Measurements from ENCODE around the gene RSRC1. TPM values are rescaled to one million over a fixed set of nuclear protein-coding genes. Genes with fewer than 3 reads are reported as not detected.

Gene RSRC1
- total and polyA plus RNA-seq, 2 of the 8 experiments (the other 6 are each of a cell fraction or from before 2014, with no cell fraction given), result 2.0 to 27.9 TPM

DNA sequence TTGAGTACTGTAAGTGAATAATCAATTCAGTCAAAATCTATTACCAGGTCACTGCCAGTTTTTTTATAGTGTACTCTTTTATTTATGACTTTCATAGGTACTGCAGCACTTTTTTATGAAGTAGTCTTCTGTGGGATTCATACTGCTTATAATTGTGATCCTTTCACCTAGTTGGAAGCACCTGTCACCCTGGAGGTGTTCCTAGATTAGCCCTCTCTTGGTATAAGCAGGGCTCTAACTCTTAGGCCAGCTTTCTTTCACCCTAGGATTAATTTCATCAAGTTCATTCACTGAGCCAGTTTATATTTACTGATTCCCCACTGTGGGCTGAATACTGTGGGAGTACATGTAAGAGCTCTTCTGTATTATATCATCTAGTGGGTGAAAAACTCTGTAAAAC is 395.2 kb downstream of the RSRC1 start:
- no peak overlapping the region for H3K9ac ChIP-seq (replicated peaks in 1 of 4; ENCODE audit: extremely low read depth in 1 of 4, low read depth in 3 of 4, low read length in 3 of 4)
- H3K79me1 ChIP-seq (ENCODE audit: low read depth, low read length), result no peaks in the 10 kb centered on the region
- no peak overlapping the region for H2AFZ ChIP-seq (ENCODE audit: low read length)
- no peak overlapping the region for H3K23ac ChIP-seq (ENCODE audit: insufficient read length)
- CTCF ChIA-PET (ENCODE audit: partially characterized antibody), result no interaction called here
- no peak overlapping the region for H2AK5ac ChIP-seq (ENCODE audit: low read depth, low read length)
- no peak overlapping the region for H4K5ac ChIP-seq (ENCODE audit: insufficient read length, low read depth, low read length)
- H3K23me2 ChIP-seq (ENCODE audit: low read depth, low read length), result no peaks in the 10 kb centered on the region
- POLR2A ChIA-PET (ENCODE audit: partially characterized antibody), result no interaction called here
- no peaks in the 10 kb centered on the region for H4K20me1 ChIP-seq (replicated peaks in 1 of 2; ENCODE audit: control insufficient read depth in 1 of 2, insufficient read depth in 2 of 2, low read length in 2 of 2)
- no peak for FAIRE-seq
- H3K36me3 ChIP-seq (ENCODE audit: control insufficient read depth in 2 of 4, insufficient read depth in 4 of 4, low read length in 3 of 4), result no peaks in the 10 kb centered on the region
- H2BK5ac ChIP-seq (ENCODE audit: low read depth, low read length), result no peak overlapping the region
- no peak for DNase-seq (ENCODE audit: low read depth in 1 of 2, low spot score in 2 of 2)
- no peak overlapping the region for H2BK12ac ChIP-seq (ENCODE audit: low read depth, low read length)
- no peaks in the 10 kb centered on the region for H3K27me3 ChIP-seq (replicated peaks in 1 of 4; ENCODE audit: control insufficient read depth in 3 of 4, extremely low read depth in 1 of 4, insufficient read depth in 3 of 4, low read length in 3 of 4)
- H2BK15ac ChIP-seq (ENCODE audit: low read length), result no peak overlapping the region
- H2BK20ac ChIP-seq (ENCODE audit: low read length), result no peak overlapping the region
- H4K91ac ChIP-seq (replicated peaks; ENCODE audit: insufficient read length, low read length), result no peak overlapping the region
- no peaks in the 10 kb centered on the region for H3K4me1 ChIP-seq (replicated peaks in 1 of 4; ENCODE audit: control insufficient read depth in 3 of 4, insufficient read depth in 4 of 4, low read length in 3 of 4)
- no peak overlapping the region for H3K4me3 ChIP-seq (ENCODE audit: extremely low read depth in 1 of 4, insufficient read depth in 2 of 4, low read depth in 3 of 4, low read length in 4 of 4)
- H3K14ac ChIP-seq (ENCODE audit: insufficient read length), result no peak overlapping the region
- H3K4ac ChIP-seq (replicated peaks; ENCODE audit: insufficient read length, low read depth, low read length), result no peak overlapping the region
- no peak overlapping the region for H3K27ac ChIP-seq (ENCODE audit: low read depth, low read length)
- H3K9me3 ChIP-seq (ENCODE audit: insufficient read depth in 2 of 2, low read depth in 1 of 2, low read length in 1 of 2), result peaks cover 0 to 3% of the 10 kb centered on the region in 2 experiments; a peak in 1 of 4 replicates
- no peak overlapping the region for H3K56ac ChIP-seq (replicated peaks; ENCODE audit: insufficient read length, low read depth, low read length)
- no peak overlapping the region for H3K18ac ChIP-seq (ENCODE audit: extremely low read depth, low read length)
- H3K4me2 ChIP-seq (ENCODE audit: insufficient read depth in 1 of 2, low read depth in 2 of 2, low read length in 2 of 2), result no peak overlapping the region
- H4K8ac ChIP-seq (ENCODE audit: extremely low read depth, insufficient read depth, low read length), result no peak overlapping the region
- H3K79me2 ChIP-seq (ENCODE audit: control insufficient read depth in 1 of 2, insufficient read depth in 2 of 2, low read length in 2 of 2), result no peaks in the 10 kb centered on the region
- no peak overlapping the region for H2BK120ac ChIP-seq (replicated peaks; ENCODE audit: low read depth, low read length)
- TF ChIP-seq, protein P1, sequence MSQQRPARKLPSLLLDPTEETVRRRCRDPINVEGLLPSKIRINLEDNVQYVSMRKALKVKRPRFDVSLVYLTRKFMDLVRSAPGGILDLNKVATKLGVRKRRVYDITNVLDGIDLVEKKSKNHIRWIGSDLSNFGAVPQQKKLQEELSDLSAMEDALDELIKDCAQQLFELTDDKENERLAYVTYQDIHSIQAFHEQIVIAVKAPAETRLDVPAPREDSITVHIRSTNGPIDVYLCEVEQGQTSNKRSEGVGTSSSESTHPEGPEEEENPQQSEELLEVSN (IDR thresholded peaks at IDR 0.05), result no peak
- TF ChIP-seq CEBPB (IDR thresholded peaks at IDR 0.05; ENCODE audit: low read depth, low read length) (no peak), RAD21 (IDR thresholded peaks at IDR 0.05 in 1 of 2, conservative IDR thresholded peaks at IDR 0.05 in 1 of 2; ENCODE audit: low read depth in 2 of 2, low read length in 2 of 2) (no peak), RXRA (IDR thresholded peaks at IDR 0.05; ENCODE audit: insufficient read depth, low read depth, low read length) (no peak), SAP30 (IDR thresholded peaks at IDR 0.05; ENCODE audit: insufficient read depth, insufficient replicate concordance, low read length) (no peak), KDM1A (IDR thresholded peaks at IDR 0.05; ENCODE audit: borderline replicate concordance, low read length) (no peak), RBBP5 (IDR thresholded peaks at IDR 0.05; ENCODE audit: borderline replicate concordance, low read depth, low read length) (no peak), CHD1 (IDR thresholded peaks at IDR 0.05; ENCODE audit: low read depth, low read length) (no peak), SIN3A (conservative IDR thresholded peaks at IDR 0.05 in 1 of 2, IDR thresholded peaks at IDR 0.05 in 1 of 2; ENCODE audit: low read depth in 1 of 2, low read length in 2 of 2) (no peak), SP4 (IDR thresholded peaks at IDR 0.05; ENCODE audit: low read length) (no peak), PHF8 (conservative IDR thresholded peaks at IDR 0.05; ENCODE audit: low read depth, low read length) (no peak), CTBP2 (IDR thresholded peaks at IDR 0.05; ENCODE audit: borderline replicate concordance, insufficient read depth, insufficient read length, low read length) (no peak), KDM5A (IDR thresholded peaks at IDR 0.05; ENCODE audit: low read length) (no peak), TEAD4 (IDR thresholded peaks at IDR 0.05; ENCODE audit: low read depth, low read length) (no peak)

Data from H1 (cell line).